SJCRH30 (cell line): Measurements from ENCODE around the gene PNKD. TPM values are rescaled to one million over a fixed set of nuclear protein-coding genes. Genes with fewer than 3 reads are reported as not detected.
"Not testable (repeated sequence)": the region's sequence is repeated elsewhere in the genome, so short reads cannot be mapped to it uniquely, and the experiment has no call there.

Source experiments
- DNase-seq, 2 experiments: peaks; one replicate each; pipeline ENCODE4 v3.0.0-alpha.2; 2015 to 2020
- H3K27ac ChIP-seq: fragments of 250-450 bp; sonication (Bioruptor Pico); 2 replicates; pipeline ENCODE4 v1.5.1; 2020; ENCODE audit warnings: mild to moderate bottlenecking, moderate library complexity
- H3K27me3 ChIP-seq: fragments of 250-450 bp; sonication (Bioruptor Pico); 2 replicates; pipeline ENCODE4 v1.5.1; 2020; ENCODE audit warnings: mild to moderate bottlenecking, moderate library complexity
- H3K36me3 ChIP-seq: fragments of 250-450 bp; sonication (Bioruptor Pico); 2 replicates; pipeline ENCODE4 v1.5.1; 2020; ENCODE audit warnings: mild to moderate bottlenecking, moderate library complexity
- H3K4me1 ChIP-seq: fragments of 250-450 bp; sonication (Bioruptor Pico); 2 replicates; pipeline ENCODE4 v1.5.1; 2020; ENCODE audit warnings: mild to moderate bottlenecking, moderate library complexity
- H3K4me3 ChIP-seq: fragments of 250-450 bp; sonication (Bioruptor Pico); 2 replicates; pipeline ENCODE4 v1.5.1; 2020; ENCODE audit warnings: mild to moderate bottlenecking, moderate library complexity
- H3K9me3 ChIP-seq: fragments of 250-450 bp; sonication (Bioruptor Pico); replicated peaks from 2 replicates; pipeline ENCODE4 v1.5.1; 2020; ENCODE audit warnings: mild to moderate bottlenecking, moderate library complexity
- total RNA-seq: library from RNA; depleted of rRNA; stranded (reverse); fragments of >200 nt; shearing (Covaris generic); gene quantifications from 2 replicates; pipeline ENCODE4 v1.2.3, GENCODE V29; 2014

Gene PNKD
- total RNA-seq, 1 experiment from 2014 or later: 49.8 TPM

- no peak for DNase-seq
- no peaks in the 10 kb centered on the region for H3K9me3 ChIP-seq
- peaks cover 7% of the 10 kb centered on the region; the same call in 1 of the 2 replicates for H3K4me1 ChIP-seq
- no peaks in the 10 kb centered on the region for H3K36me3 ChIP-seq
- no peak overlapping the region for H3K27ac ChIP-seq
- no peaks in the 10 kb centered on the region for H3K27me3 ChIP-seq
- no peak overlapping the region for H3K4me3 ChIP-seq
These were observed 36.0 kb downstream of the PNKD start for GRCh38 chr2:218306184-218306920.

GRCh38 chr2:218307415-218308090 is 37.2 kb downstream of the PNKD start:
- DNase-seq: no peak
- H3K4me3 ChIP-seq: no peak overlapping the region
- H3K9me3 ChIP-seq: no peaks in the 10 kb centered on the region
- H3K27ac ChIP-seq: no peak overlapping the region
- H3K27me3 ChIP-seq: no peaks in the 10 kb centered on the region
- peaks cover 9% of the 10 kb centered on the region; the same call in 1 of the 2 replicates for H3K4me1 ChIP-seq
- no peaks in the 10 kb centered on the region for H3K36me3 ChIP-seq

- no peak overlapping the region for H3K27ac ChIP-seq
- peaks cover 9% of the 10 kb centered on the region; the same call in 1 of the 2 replicates for H3K4me1 ChIP-seq
- no peak for DNase-seq
- H3K36me3 ChIP-seq: no peaks in the 10 kb centered on the region
- no peak overlapping the region; the same call in 1 of the 2 replicates for H3K4me3 ChIP-seq
- H3K27me3 ChIP-seq: no peaks in the 10 kb centered on the region
- no peaks in the 10 kb centered on the region for H3K9me3 ChIP-seq
These were observed 40.7 kb downstream of the PNKD start for GRCh38 chr2:218310853-218311540.

GRCh38 chr2:218311541-218312266 is 41.4 kb downstream of the PNKD start:
- H3K4me3 ChIP-seq: peak overlapping the region; percentile 20
- H3K9me3 ChIP-seq, H3K27ac ChIP-seq, H3K4me1 ChIP-seq, H3K36me3 ChIP-seq, H3K27me3 ChIP-seq: not testable (repeated sequence)
- DNase-seq: peak in 1 of 2 experiments; percentile 32

- Histone ChIP-seq H3K36me3 (no peaks in the 10 kb centered on the region), H3K9me3 (no peaks in the 10 kb centered on the region), H3K27ac (no peak overlapping the region), H3K27me3 (no peaks in the 10 kb centered on the region), H3K4me1 (peaks cover 15% of the 10 kb centered on the region; the same call in 1 of the 2 replicates), H3K4me3 (no peak overlapping the region)
- no peak for DNase-seq
These were observed 42.0 kb downstream of the PNKD start for GRCh38 chr2:218312267-218312756.

- Histone ChIP-seq H3K4me1 (peaks cover 15% of the 10 kb centered on the region; the same call in 1 of the 2 replicates), H3K4me3 (no peak overlapping the region), H3K9me3 (no peaks in the 10 kb centered on the region), H3K27me3 (no peaks in the 10 kb centered on the region), H3K27ac (no peak overlapping the region), H3K36me3 (no peaks in the 10 kb centered on the region)
- DNase-seq: no peak
These were observed 43.0 kb downstream of the PNKD start for GRCh38 chr2:218313356-218313755.

GRCh38 chr2:218314764-218315163 is 44.4 kb downstream of the PNKD start:
- H3K36me3 ChIP-seq, H3K9me3 ChIP-seq, DNase-seq, H3K4me3 ChIP-seq, H3K27ac ChIP-seq, H3K27me3 ChIP-seq: not testable (repeated sequence)
- peaks cover 15% of the 10 kb centered on the region; the same call in 1 of the 2 replicates for H3K4me1 ChIP-seq

- Histone ChIP-seq H3K27me3 (no peaks in the 10 kb centered on the region), H3K27ac (no peak overlapping the region), H3K9me3 (no peaks in the 10 kb centered on the region), H3K36me3 (no peaks in the 10 kb centered on the region), H3K4me1 (peaks cover 15% of the 10 kb centered on the region; the same call in 1 of the 2 replicates), H3K4me3 (no peak overlapping the region)
- DNase-seq: no peak
These were observed 45.1 kb downstream of the PNKD start for GRCh38 chr2:218315397-218315796.

GRCh38 chr2:218317303-218317630 is 46.9 kb downstream of the PNKD start:
- Histone ChIP-seq H3K4me3 (no peak overlapping the region), H3K36me3 (no peaks in the 10 kb centered on the region)

GRCh38 chr2:218317835-218318234 is 47.5 kb downstream of the PNKD start:
- DNase-seq: no peak
- H3K27me3 ChIP-seq: no peaks in the 10 kb centered on the region
- no peaks in the 10 kb centered on the region for H3K36me3 ChIP-seq
- peaks cover 11% of the 10 kb centered on the region for H3K4me1 ChIP-seq
- H3K9me3 ChIP-seq: no peaks in the 10 kb centered on the region
- no peak overlapping the region for H3K27ac ChIP-seq
- no peak overlapping the region for H3K4me3 ChIP-seq

More at GRCh38 chr2:218317303-218317630, 46.9 kb downstream of the PNKD start:
- no peak overlapping the region for H3K27ac ChIP-seq
- no peak for DNase-seq
- H3K4me1 ChIP-seq: peaks cover 10% of the 10 kb centered on the region
- no peaks in the 10 kb centered on the region for H3K9me3 ChIP-seq
- H3K27me3 ChIP-seq: no peaks in the 10 kb centered on the region

- Histone ChIP-seq H3K27me3 (no peaks in the 10 kb centered on the region), H3K27ac (no peak overlapping the region), H3K4me3 (no peak overlapping the region), H3K36me3 (no peaks in the 10 kb centered on the region), H3K9me3 (no peaks in the 10 kb centered on the region), H3K4me1 (peaks cover 11% of the 10 kb centered on the region)
- no peak for DNase-seq
These were observed 47.9 kb downstream of the PNKD start for GRCh38 chr2:218318241-218318640.

GRCh38 chr2:218319813-218320365 is 49.6 kb downstream of the PNKD start:
- H3K36me3 ChIP-seq: no peaks in the 10 kb centered on the region
- no peak overlapping the region for H3K4me3 ChIP-seq
- no peaks in the 10 kb centered on the region for H3K27me3 ChIP-seq
- H3K9me3 ChIP-seq: no peaks in the 10 kb centered on the region
- peaks cover 11% of the 10 kb centered on the region for H3K4me1 ChIP-seq
- DNase-seq: peak in 1 of 2 experiments; percentile 36
- H3K27ac ChIP-seq: no peak overlapping the region

- Histone ChIP-seq H3K4me1 (peaks cover 15% of the 10 kb centered on the region), H3K27ac (no peak overlapping the region), H3K9me3 (no peaks in the 10 kb centered on the region), H3K27me3 (no peaks in the 10 kb centered on the region), H3K4me3 (no peak overlapping the region), H3K36me3 (no peaks in the 10 kb centered on the region)
- no peak for DNase-seq
These were observed 50.5 kb downstream of the PNKD start for GRCh38 chr2:218320704-218321336.
